RWPE1 (cell line): Measurements from ENCODE around the gene LCT.
"Not testable (repeated sequence)": the region's sequence is repeated elsewhere in the genome, so short reads cannot be mapped to it uniquely, and the experiment has no call there.

Source experiments
- CTCF ChIA-PET: fragments of 350-600 bp; sonication (Branson Sonifier 250); formaldehyde crosslinking; extraction: SDS; loops from one replicate; lab custom pipeline; 2021; lab: Yijun Ruan, JAX
- POLR2A ChIA-PET: fragments of 400-600 bp; formaldehyde crosslinking; extraction: SDS; loops from one replicate; lab custom pipeline; 2020; ENCODE audit warnings: antibody characterized with exemption; ENCODE audit not compliant: low non-redundant PET; lab: Yijun Ruan, JAX
- DNase-seq: peaks from one replicate; pipeline ENCODE4 v3.0.0; 2012; ENCODE audit warnings: low spot score
- H3K27ac ChIP-seq: fragments of 450-650 bp; 2 replicates; pipeline ENCODE4 v1.5.1; 2017
- TF ChIP-seq, protein P1 (sequence below): fragments of 450-650 bp; conservative IDR thresholded peaks from 2 replicates; pipeline ENCODE4 v1.5.1; 2017; ENCODE audit warnings: low read depth, mild to moderate bottlenecking

Gene LCT

DNA sequence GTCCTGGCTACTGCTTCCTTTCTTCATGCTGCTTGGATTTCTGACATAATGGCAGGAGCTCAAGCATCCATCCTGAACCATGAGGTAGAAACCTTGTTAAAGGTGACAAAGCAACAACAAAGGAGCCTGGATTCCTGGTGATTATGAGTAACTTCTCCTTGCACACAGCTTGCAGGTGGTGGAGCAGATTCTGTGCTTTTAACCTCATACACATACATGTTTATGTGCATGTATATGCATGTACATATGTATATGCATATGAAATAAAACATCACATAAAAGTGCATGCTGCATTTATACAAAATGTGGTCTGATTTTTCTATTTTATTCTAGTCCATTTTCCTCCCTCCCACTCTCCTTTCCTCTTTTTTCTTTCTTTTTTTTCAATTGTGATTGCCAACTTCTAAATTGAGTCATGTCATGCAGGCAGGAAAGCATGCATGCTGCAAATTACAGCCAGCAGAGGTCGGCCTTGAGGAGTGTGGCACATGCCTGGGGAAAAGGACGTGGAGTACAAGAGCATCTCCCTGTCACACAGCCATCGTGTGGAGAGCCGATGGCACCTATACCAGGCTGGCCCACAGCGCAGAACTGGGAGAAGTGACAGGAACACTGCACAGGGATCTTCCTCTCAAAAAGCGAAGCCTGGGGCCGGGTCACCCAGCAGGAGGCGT is 17.9 kb downstream of the LCT start:
- ChIA-PET CTCF (no interaction called here), POLR2A (no interaction called here)
- DNase-seq: peak; percentile 8
- TF ChIP-seq, protein P1, sequence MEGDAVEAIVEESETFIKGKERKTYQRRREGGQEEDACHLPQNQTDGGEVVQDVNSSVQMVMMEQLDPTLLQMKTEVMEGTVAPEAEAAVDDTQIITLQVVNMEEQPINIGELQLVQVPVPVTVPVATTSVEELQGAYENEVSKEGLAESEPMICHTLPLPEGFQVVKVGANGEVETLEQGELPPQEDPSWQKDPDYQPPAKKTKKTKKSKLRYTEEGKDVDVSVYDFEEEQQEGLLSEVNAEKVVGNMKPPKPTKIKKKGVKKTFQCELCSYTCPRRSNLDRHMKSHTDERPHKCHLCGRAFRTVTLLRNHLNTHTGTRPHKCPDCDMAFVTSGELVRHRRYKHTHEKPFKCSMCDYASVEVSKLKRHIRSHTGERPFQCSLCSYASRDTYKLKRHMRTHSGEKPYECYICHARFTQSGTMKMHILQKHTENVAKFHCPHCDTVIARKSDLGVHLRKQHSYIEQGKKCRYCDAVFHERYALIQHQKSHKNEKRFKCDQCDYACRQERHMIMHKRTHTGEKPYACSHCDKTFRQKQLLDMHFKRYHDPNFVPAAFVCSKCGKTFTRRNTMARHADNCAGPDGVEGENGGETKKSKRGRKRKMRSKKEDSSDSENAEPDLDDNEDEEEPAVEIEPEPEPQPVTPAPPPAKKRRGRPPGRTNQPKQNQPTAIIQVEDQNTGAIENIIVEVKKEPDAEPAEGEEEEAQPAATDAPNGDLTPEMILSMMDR: no peak
- no peak overlapping the region for H3K27ac ChIP-seq

DNA sequence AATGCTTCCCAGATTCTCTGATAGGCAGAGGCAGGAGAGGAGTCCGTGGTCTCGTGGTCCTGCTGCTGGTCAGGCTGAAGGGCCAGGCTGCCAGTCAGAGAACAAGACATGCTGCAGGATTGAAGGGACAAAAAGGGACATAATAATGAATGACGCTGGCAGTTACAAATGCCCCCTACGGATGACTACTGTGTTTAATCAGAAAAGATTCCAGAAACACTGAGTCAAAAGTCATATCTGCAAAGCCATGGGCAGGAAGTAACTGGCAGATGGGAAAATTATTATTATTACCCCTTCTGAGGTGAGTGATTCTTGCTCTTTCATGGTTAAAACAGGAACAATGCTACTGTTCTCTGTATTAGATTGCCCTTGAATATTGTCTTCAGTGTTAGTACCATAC is 19.0 kb downstream of the LCT start:
- TF ChIP-seq, protein P1: no peak
- CTCF ChIA-PET: no interaction called here

DNA sequence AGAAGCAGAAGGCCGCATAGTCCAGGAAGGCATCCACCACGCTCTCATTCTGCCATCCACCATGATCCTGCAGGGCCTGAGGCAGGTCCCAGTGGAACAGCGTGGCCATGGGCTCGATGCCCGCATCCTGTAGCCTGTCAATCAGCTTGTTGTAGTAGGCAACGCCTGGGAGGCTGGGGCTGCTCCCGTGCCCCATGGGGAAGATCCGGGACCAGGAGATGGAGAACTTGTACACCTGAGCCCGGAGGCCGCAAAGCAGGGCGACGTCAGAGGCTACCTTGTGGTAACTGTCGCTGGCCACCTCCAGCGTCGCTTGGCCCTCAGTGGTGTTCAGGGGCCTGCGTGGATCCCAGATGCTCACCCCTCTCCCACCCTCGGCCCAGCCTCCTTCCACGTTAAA is 19.5 kb downstream of the LCT start:
- TF ChIP-seq, protein P1: no peak
- H3K27ac ChIP-seq: no peak overlapping the region
- CTCF ChIA-PET: no interaction called here
- POLR2A ChIA-PET: no interaction called here
- DNase-seq: no peak

More for the DNA sequence above, 19.0 kb downstream of the LCT start:
- no peak for DNase-seq
- POLR2A ChIA-PET: no interaction called here
- H3K27ac ChIP-seq: no peak overlapping the region

DNA sequence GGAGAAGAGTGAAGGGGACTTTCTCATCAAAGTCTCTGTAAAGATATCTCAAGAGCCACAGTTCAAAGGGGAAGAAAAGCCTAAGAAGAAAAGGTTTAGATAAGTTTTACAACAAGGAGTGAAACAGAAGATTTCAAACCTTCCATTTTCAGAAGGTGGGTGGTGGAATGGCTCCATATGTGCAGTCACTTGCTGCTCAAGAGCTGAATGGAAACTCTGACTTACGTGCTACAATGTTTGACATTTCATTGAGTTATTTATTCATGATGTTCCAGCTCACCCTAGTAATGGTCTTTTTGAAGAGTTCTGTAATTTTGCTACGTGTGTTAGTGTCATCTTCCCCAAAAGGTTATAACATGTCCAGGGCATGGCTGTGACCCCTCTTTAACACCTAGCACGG is 21.7 kb downstream of the LCT start:
- DNase-seq: no peak
- ChIA-PET POLR2A (no interaction called here), CTCF (no interaction called here)
- H3K27ac ChIP-seq: no peak overlapping the region
- TF ChIP-seq, protein P1: no peak

DNA sequence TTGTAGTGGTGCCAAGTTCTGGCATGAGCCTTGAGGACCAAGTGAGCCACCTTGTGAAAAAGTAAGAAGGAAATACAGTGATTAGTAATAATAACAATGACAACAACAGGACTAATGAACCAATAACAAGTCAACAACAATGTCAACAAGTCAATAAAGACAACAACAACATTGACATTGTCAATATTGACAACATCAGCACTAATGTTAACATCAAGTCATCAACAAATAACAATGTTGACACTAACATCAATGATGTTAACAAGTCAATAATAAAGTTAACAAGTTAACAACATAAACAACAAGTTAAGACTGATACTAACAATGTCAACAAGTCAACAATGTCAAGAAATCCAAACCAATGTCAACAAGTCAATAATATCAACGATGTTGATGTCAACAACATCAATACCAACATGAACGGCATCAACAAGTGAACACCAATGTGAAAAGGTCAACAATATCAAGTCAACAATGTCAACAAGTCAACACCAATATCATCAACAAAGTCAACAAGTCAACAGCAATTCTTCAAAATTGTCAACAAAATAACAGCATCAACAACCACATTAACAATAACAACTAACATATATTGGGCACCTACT is 24.0 kb downstream of the LCT start:
- CTCF ChIA-PET: no interaction called here
- DNase-seq: no peak
- TF ChIP-seq, protein P1: no peak
- H3K27ac ChIP-seq: no peak overlapping the region
- POLR2A ChIA-PET: no interaction called here

DNA sequence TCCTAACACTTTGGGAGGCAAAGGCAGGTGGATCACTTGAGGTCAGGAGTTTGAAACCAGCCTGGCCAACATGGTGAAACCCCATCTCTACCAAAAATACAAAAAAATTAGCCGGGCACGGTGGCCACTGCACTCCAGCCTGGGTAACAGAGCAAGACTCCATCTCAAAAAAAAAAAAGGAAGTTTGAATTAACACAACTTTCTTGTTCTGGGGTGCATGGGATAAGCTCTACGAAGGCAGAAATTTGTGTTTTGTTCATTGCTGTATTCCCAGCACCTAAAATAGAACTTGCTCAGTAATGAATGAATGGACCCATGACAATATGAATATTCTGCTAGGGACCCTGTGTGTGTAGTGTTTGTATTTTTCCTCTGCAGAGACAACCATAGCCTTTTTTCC is 29.1 kb downstream of the LCT start:
- POLR2A ChIA-PET, H3K27ac ChIP-seq, DNase-seq: not testable (repeated sequence)
- CTCF ChIA-PET: interaction anchor here (0.6 kb wide), 2 partner anchors 98 to 469 kb away, joined by 3 to 7 read pairs; no protein-coding TSS in a partner anchor

DNA sequence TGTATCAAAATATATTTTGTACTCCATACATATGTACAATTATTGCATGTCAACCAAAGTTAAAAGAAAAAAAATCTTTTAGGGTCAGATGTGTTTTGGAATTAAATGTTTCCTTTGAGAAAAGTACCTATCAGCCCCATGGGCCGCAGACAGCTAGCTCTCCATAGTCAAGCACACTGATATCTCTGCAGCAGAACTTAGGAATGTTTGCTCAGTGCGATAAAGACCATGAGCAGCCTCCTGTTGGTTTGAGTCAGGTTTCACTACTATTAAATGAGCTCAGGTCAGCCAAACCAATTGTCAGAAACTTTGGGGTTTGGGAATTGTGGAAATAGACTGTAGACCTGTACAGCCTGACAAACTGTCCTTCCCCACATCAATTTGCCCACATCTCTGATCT is 33.7 kb downstream of the LCT start:
- TF ChIP-seq, protein P1: no peak
- CTCF ChIA-PET: no interaction called here
- no peak overlapping the region for H3K27ac ChIP-seq
- POLR2A ChIA-PET: no interaction called here
- no peak for DNase-seq
